Osteocyte (in vitro differentiated cells): ENCODE measurements around the gene HUNK. TPM values are rescaled to one million over a fixed set of nuclear protein-coding genes. Genes with fewer than 3 reads are reported as not detected.

Source experiments
- DNase-seq: peaks from one replicate; pipeline ENCODE4 v3.0.0; 2021; ENCODE audit warnings: mixed read lengths; ENCODE audit not compliant: unreplicated experiment; ENCODE audit errors: extremely low spot score
- H3K27ac Mint-ChIP-seq: one replicate; pipeline ENCODE4 v1.8.0; 2021; ENCODE audit warnings: mild to moderate bottlenecking, mixed read lengths; ENCODE audit not compliant: unreplicated experiment
- H3K27me3 Mint-ChIP-seq: one replicate; pipeline ENCODE4 v1.8.0; 2021; ENCODE audit warnings: mixed read lengths; ENCODE audit not compliant: unreplicated experiment
- H3K36me3 Mint-ChIP-seq: one replicate; pipeline ENCODE4 v1.8.0; 2021; ENCODE audit warnings: mixed read lengths; ENCODE audit not compliant: unreplicated experiment
- H3K4me1 Mint-ChIP-seq: one replicate; pipeline ENCODE4 v1.8.0; 2021; ENCODE audit warnings: mixed read lengths; ENCODE audit not compliant: unreplicated experiment
- H3K4me3 Mint-ChIP-seq: one replicate; pipeline ENCODE4 v1.8.0; 2021; ENCODE audit warnings: mild to moderate bottlenecking, moderate library complexity, mixed read lengths; ENCODE audit not compliant: unreplicated experiment
- H3K9me3 Mint-ChIP-seq: one replicate; pipeline ENCODE4 v1.8.0; 2021; ENCODE audit warnings: mixed read lengths; ENCODE audit not compliant: unreplicated experiment
- CTCF ChIP-seq: fragments of 200-600 bp; sonication (generic); IDR thresholded peaks from 2 replicates; pipeline ENCODE4 v1.5.0; 2021; ENCODE audit warnings: antibody characterized with exemption, mild to moderate bottlenecking, moderate library complexity
- total RNA-seq: library from RNA; stranded (reverse); gene quantifications from 2 replicates; pipeline ENCODE4 v1.2.1, GENCODE V29; 2021

The HUNK gene
- total RNA-seq, 1 donor from 2014 or later = 0.83 TPM

- Mint-ChIP-seq H3K36me3 (no peaks in the 10 kb centered on the region), H3K9me3 (no peaks in the 10 kb centered on the region), H3K27ac (no peak overlapping the region), H3K4me3 (no peak overlapping the region), H3K4me1 (peaks cover 2% of the 10 kb centered on the region), H3K27me3 (no peaks in the 10 kb centered on the region)
- TF ChIP-seq CTCF = no peak
- no peak for DNase-seq
Observed at GRCh38 chr21:32008714-32009113, 135.9 kb downstream of the HUNK start.

GRCh38 chr21:32009263-32009662, 136.4 kb downstream of the HUNK start:
- no peak overlapping the region for H3K4me3 Mint-ChIP-seq
- no peaks in the 10 kb centered on the region for H3K36me3 Mint-ChIP-seq
- H3K27me3 Mint-ChIP-seq = no peaks in the 10 kb centered on the region
- no peaks in the 10 kb centered on the region for H3K9me3 Mint-ChIP-seq
- H3K27ac Mint-ChIP-seq = no peak overlapping the region
- TF ChIP-seq CTCF = no peak
- peaks cover 2% of the 10 kb centered on the region for H3K4me1 Mint-ChIP-seq
- DNase-seq = no peak

- DNase-seq = no peak
- Mint-ChIP-seq H3K9me3 (no peaks in the 10 kb centered on the region), H3K36me3 (no peaks in the 10 kb centered on the region), H3K4me3 (no peak overlapping the region), H3K27ac (no peak overlapping the region), H3K4me1 (no peaks in the 10 kb centered on the region), H3K27me3 (no peaks in the 10 kb centered on the region)
- no peak for TF ChIP-seq CTCF
Observed at GRCh38 chr21:32015461-32016139, 142.8 kb downstream of the HUNK start.

GRCh38 chr21:32018381-32018780, 145.6 kb downstream of the HUNK start:
- H3K4me1 Mint-ChIP-seq = no peaks in the 10 kb centered on the region
- H3K27me3 Mint-ChIP-seq = no peaks in the 10 kb centered on the region
- DNase-seq = no peak
- no peaks in the 10 kb centered on the region for H3K9me3 Mint-ChIP-seq
- no peak overlapping the region for H3K27ac Mint-ChIP-seq
- no peak for TF ChIP-seq CTCF
- H3K36me3 Mint-ChIP-seq = no peaks in the 10 kb centered on the region
- H3K4me3 Mint-ChIP-seq = no peak overlapping the region

- no peak overlapping the region for H3K27ac Mint-ChIP-seq
- no peaks in the 10 kb centered on the region for H3K9me3 Mint-ChIP-seq
Observed at GRCh38 chr21:32020564-32020963, 147.7 kb downstream of the HUNK start.

More at GRCh38 chr21:32020564-32020963, 147.7 kb downstream of the HUNK start:
- DNase-seq = no peak
- H3K4me1 Mint-ChIP-seq = no peaks in the 10 kb centered on the region
- no peak for TF ChIP-seq CTCF
- no peak overlapping the region for H3K4me3 Mint-ChIP-seq
- H3K27me3 Mint-ChIP-seq = no peaks in the 10 kb centered on the region
- no peaks in the 10 kb centered on the region for H3K36me3 Mint-ChIP-seq
